ENCODE results near the gene OGA. TPM values are rescaled to one million over a fixed set of nuclear protein-coding genes. Genes with fewer than 3 reads are reported as not detected.

OGA gene
- total and polyA plus RNA-seq, 9 of the 15 experiments (the other 6 are each of a cell fraction or from before 2014, with no cell fraction given): 13.5 to 73.5 (median 59.5) TPM

DNA sequence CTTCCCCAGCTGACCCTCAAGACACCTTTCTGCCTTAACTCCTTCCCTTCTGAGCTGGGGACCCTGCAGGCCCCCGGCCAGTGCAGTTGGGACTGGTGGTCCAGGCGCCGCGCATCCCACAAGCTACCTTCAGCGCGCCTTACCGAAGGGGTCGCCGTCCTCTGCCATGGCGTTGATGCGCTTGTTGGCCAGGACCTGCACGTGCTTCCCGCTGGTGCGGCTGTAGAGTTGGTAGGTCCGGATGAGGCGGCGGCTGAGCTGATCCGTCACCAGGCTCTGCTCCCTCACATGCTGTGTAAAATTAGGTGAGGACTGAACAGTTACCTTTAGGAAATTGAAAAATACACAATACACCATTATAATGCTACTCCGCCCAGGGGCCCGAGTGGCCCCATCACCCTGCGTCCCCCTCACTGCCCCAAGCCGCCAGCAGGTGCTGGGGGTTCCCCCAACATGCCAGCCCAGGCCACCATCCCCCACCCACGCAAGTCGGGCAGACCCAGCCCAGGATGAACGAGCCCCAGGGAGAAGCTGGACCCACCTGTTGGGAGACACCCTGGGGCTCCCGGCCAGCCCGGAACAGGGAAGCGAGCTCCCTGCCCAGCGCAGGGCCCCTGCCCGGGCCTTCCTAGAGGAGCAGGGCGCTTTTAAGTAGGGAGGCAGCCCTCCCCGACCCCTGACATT is 43.5 kb downstream of the OGA start:
- Histone ChIP-seq H3K9me1 (ENCODE audit: control insufficient read depth, insufficient read depth, low read length) (no peaks in the 10 kb centered on the region), H3K27me3 (ENCODE audit: control insufficient read depth in 2 of 2, insufficient read depth in 2 of 2, low read length in 2 of 2) (peaks cover 4 to 5% of the 10 kb centered on the region in 2 experiments; a peak in 1 of 5 replicates), H3K27ac (ENCODE audit: extremely low read depth, low read depth, low read length) (no peak overlapping the region), H3K4me3 (no peak overlapping the region), H3K79me2 (ENCODE audit: control insufficient read depth, insufficient read depth, low read length) (no peaks in the 10 kb centered on the region), H3K9ac (ENCODE audit: insufficient read depth in 1 of 2, low read depth in 2 of 2, low read length in 2 of 2) (no peak overlapping the region), H2AFZ (ENCODE audit: low read depth, low read length) (no peak overlapping the region), H3K4me2 (ENCODE audit: insufficient read depth, low read length) (no peak overlapping the region), H3K9me3 (replicated peaks; ENCODE audit: control insufficient read depth, insufficient read depth, low read depth, low read length) (no peaks in the 10 kb centered on the region), H3K4me1 (replicated peaks in 1 of 2; ENCODE audit: control insufficient read depth in 2 of 2, insufficient read depth in 2 of 2, low read length in 2 of 2) (peaks cover 6 to 38% of the 10 kb centered on the region in 2 experiments), H4K20me1 (replicated peaks; ENCODE audit: control insufficient read depth, insufficient read depth, low read length) (peaks cover 4% of the 10 kb centered on the region), H3K36me3 (ENCODE audit: control insufficient read depth, insufficient read depth, low read length) (peaks cover 3% of the 10 kb centered on the region; the same call in 1 of the 3 replicates)
- no peak for FAIRE-seq
- DNase-seq (ENCODE audit: extremely low read depth in 1 of 4, low spot score in 3 of 4): no peak
- in situ Hi-C loops (cut with MboI) (no loop called here), intact Hi-C loops (cut with micrococcal nuclease) (no loop called here)
- ChIA-PET CTCF (ENCODE audit: low intra/inter-chr PET ratio) (no interaction called here), POLR2A (interaction anchor here (0.6 kb wide), 1 partner anchor 168 kb away, joined by 3 read pairs; no protein-coding TSS in a partner anchor)
- WGBS (ENCODE audit: insufficient coverage, low coverage, missing lambda C conversion rate): 82% methylated on average over 18 of the region's 32 CpGs
- BruUV-seq (replicated peaks): no TSS peak
- ATAC-seq: no peak
- TF ChIP-seq DPF2 (IDR thresholded peaks at IDR 0.05): no peak
- no peak for TF ChIP-seq NCOA1 (IDR thresholded peaks at IDR 0.05; ENCODE audit: low read depth)
- no peak for TF ChIP-seq IFI16 (CRISPR knock-in tag; IDR thresholded peaks at IDR 0.05)
- no peak for TF ChIP-seq ZNF586 (CRISPR knock-in tag; conservative IDR thresholded peaks at IDR 0.05)
- no peak for TF ChIP-seq PYGO2 (tag; IDR thresholded peaks at IDR 0.05)
- TF ChIP-seq, protein P1, sequence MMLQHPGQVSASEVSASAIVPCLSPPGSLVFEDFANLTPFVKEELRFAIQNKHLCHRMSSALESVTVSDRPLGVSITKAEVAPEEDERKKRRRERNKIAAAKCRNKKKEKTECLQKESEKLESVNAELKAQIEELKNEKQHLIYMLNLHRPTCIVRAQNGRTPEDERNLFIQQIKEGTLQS (IDR thresholded peaks at IDR 0.05): no peak
- TF ChIP-seq, protein P1 (CRISPR knock-in tag; conservative IDR thresholded peaks at IDR 0.05): no peak
- no peak for TF ChIP-seq SMAD3 (CRISPR knock-in tag; conservative IDR thresholded peaks at IDR 0.05)
- no peak for TF ChIP-seq ZFP36 (IDR thresholded peaks at IDR 0.05; ENCODE audit: low read depth, low read length, partially characterized antibody)
- TF ChIP-seq, protein P2, sequence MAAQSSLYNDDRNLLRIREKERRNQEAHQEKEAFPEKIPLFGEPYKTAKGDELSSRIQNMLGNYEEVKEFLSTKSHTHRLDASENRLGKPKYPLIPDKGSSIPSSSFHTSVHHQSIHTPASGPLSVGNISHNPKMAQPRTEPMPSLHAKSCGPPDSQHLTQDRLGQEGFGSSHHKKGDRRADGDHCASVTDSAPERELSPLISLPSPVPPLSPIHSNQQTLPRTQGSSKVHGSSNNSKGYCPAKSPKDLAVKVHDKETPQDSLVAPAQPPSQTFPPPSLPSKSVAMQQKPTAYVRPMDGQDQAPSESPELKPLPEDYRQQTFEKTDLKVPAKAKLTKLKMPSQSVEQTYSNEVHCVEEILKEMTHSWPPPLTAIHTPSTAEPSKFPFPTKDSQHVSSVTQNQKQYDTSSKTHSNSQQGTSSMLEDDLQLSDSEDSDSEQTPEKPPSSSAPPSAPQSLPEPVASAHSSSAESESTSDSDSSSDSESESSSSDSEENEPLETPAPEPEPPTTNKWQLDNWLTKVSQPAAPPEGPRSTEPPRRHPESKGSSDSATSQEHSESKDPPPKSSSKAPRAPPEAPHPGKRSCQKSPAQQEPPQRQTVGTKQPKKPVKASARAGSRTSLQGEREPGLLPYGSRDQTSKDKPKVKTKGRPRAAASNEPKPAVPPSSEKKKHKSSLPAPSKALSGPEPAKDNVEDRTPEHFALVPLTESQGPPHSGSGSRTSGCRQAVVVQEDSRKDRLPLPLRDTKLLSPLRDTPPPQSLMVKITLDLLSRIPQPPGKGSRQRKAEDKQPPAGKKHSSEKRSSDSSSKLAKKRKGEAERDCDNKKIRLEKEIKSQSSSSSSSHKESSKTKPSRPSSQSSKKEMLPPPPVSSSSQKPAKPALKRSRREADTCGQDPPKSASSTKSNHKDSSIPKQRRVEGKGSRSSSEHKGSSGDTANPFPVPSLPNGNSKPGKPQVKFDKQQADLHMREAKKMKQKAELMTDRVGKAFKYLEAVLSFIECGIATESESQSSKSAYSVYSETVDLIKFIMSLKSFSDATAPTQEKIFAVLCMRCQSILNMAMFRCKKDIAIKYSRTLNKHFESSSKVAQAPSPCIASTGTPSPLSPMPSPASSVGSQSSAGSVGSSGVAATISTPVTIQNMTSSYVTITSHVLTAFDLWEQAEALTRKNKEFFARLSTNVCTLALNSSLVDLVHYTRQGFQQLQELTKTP (IDR thresholded peaks at IDR 0.05; ENCODE audit: low read depth in 1 of 2, partially characterized antibody in 2 of 2): no peak
- TF ChIP-seq, protein P3, sequence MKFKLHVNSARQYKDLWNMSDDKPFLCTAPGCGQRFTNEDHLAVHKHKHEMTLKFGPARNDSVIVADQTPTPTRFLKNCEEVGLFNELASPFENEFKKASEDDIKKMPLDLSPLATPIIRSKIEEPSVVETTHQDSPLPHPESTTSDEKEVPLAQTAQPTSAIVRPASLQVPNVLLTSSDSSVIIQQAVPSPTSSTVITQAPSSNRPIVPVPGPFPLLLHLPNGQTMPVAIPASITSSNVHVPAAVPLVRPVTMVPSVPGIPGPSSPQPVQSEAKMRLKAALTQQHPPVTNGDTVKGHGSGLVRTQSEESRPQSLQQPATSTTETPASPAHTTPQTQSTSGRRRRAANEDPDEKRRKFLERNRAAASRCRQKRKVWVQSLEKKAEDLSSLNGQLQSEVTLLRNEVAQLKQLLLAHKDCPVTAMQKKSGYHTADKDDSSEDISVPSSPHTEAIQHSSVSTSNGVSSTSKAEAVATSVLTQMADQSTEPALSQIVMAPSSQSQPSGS (CRISPR knock-in tag; IDR thresholded peaks at IDR 0.05): no peak
- TF ChIP-seq, protein P4, sequence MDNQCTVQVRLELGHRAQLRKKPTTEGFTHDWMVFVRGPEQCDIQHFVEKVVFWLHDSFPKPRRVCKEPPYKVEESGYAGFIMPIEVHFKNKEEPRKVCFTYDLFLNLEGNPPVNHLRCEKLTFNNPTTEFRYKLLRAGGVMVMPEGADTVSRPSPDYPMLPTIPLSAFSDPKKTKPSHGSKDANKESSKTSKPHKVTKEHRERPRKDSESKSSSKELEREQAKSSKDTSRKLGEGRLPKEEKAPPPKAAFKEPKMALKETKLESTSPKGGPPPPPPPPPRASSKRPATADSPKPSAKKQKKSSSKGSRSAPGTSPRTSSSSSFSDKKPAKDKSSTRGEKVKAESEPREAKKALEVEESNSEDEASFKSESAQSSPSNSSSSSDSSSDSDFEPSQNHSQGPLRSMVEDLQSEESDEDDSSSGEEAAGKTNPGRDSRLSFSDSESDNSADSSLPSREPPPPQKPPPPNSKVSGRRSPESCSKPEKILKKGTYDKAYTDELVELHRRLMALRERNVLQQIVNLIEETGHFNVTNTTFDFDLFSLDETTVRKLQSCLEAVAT (IDR thresholded peaks at IDR 0.05): no peak
- no peak for TF ChIP-seq DACH1 (IDR thresholded peaks at IDR 0.05; ENCODE audit: partially characterized antibody)
- no peak for TF ChIP-seq RB1 (IDR thresholded peaks at IDR 0.05; ENCODE audit: low read depth)

Data from K562 (cell line).